ENCODE data around the gene MAD1L1.
"Not testable (repeated sequence)": the region's sequence is repeated elsewhere in the genome, so short reads cannot be mapped to it uniquely, and the experiment has no call there.

The MAD1L1 gene

GRCh38 chr7:1941464-1942242 lies 291.1 kb downstream of the MAD1L1 start:
- no peak for DNase-seq (ENCODE audit: low spot score)

- no peak for DNase-seq (ENCODE audit: low spot score)
These were observed 291.9 kb downstream of the MAD1L1 start for GRCh38 chr7:1940863-1941262.

DNA sequence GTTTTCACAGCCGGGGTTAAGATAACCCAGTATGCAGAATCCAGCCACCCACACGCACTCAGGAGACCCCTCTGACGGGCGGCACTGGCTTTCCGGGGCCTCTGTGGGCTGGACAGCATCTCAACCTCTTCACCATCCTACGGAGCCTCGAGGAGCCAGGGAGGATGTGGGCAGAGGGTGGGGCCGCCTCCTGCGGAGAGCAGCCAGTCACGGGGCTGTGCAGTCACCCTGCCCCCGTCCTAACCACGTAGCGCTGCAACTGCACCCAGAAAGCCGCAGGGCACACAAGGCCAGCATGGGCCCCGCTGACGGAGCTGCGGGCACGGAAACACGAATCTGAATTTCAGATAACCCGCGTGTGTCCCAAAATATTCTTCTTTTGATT lies 292.4 kb downstream of the MAD1L1 start:
- no peak for DNase-seq (ENCODE audit: low spot score)

DNA sequence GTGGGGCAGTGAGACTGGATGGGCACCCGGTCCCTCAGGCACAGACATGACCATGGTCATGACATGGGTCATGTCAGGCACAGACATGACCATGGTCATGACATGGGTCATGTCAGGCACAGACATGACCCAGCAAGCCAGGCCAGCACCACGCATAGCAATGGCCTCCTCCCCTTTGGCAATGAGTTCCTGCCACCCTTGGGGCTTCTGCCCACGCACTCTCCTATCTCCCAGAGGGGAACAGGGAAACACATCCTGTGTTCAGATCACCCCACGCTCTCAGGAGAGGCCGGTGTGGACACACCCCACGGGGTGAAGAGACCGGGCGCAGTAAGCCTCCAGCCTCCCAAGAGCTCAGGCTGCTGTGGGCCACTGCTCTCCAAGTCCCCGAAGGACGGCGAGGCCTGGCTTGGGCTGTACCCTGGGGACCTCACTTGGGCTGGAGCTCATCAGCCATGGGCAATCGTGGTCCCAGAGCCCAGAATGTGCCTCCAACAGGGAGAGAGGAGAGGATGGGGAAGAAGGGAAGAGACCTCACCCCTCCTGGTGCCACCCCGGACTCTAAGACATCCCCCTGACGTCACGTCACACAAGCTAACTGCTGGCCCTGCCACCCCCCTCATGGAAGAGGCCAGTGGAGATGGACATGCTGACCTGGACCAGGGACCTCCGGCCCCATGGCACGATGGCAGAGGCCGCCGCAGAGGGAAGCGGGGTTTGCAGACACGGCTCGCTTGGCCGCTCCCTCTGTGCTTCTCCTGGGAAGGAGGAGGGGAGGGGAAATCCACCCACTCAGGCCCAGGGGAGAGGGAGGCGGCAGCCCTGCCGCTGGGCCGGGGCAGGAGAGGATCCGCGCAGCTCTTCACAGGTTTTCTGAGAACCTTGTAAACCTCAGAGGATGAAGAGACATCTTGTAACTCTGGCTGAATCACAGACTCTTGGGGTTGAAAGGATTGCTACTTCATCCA lies 293.0 kb downstream of the MAD1L1 start:
- no peak for DNase-seq (ENCODE audit: low spot score)

- DNase-seq (ENCODE audit: low spot score), result no peak
These were observed 293.8 kb downstream of the MAD1L1 start for GRCh38 chr7:1938788-1939433.

- no peak for DNase-seq (ENCODE audit: low spot score)
These were observed 295.5 kb downstream of the MAD1L1 start for GRCh38 chr7:1937252-1937605.

DNA sequence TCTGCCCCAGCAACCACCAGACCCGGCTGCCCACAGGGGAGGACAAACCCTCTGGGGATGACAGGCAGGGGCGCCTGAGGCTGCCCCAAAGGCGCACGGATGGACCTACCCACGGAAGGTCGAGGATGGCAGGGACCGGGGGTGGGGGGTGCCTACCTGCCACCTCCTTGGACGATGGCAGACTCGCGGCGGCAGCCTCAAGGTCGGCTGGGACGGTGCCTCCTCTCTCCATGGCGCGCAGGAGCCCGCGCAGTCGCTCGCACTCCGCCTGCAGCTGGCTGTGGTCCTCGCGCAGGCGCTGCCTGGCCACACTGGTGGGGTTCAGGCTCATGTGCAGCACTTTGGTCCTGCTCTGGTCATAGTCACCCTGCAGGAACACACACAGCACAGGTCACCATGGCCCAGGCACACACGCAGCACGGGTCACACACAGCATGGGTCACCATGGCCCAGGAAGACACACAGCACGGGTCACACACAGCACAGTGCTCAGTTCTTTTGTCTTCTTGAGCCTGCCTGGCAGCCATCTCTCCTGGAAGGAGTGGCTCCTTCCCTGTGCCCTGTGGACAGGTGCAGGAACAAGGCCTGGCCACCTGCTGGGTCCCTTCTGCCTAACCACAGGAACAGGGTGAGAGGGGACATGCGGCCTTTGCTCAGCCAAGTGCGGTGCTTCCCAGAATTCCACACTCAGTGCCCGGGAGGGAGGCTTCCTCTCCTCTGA lies 296.1 kb downstream of the MAD1L1 start:
- no peak for DNase-seq (ENCODE audit: low spot score)

- DNase-seq (ENCODE audit: low spot score), result no peak
These were observed 296.8 kb downstream of the MAD1L1 start for GRCh38 chr7:1936006-1936310.

- DNase-seq (ENCODE audit: low spot score), result no peak
These were observed 297.4 kb downstream of the MAD1L1 start for GRCh38 chr7:1935176-1936005.

DNA sequence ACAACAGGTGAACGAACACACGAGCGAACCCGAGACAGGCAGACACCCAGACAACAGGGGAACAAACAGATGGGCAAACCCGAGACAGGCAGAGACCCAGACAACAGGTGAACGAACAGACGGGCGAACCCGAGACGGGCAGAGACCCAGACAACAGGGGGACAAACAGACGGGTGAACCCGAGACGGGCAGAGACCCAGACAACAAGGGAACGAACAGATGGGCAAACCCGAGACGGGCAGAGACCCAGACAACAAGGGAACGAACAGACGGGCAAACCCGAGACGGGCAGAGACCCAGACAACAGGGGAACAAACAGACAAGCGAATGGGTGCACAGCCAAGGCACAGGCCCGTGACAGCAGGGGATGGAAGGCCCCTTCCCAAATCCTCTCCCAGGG lies 298.0 kb downstream of the MAD1L1 start:
- no peak for DNase-seq (ENCODE audit: low spot score)

GRCh38 chr7:1934017-1934416 lies 298.7 kb downstream of the MAD1L1 start:
- no peak for DNase-seq (ENCODE audit: low spot score)

GRCh38 chr7:1933066-1933750 lies 299.5 kb downstream of the MAD1L1 start:
- no peak for DNase-seq (ENCODE audit: low spot score)

GRCh38 chr7:1931951-1932270 lies 300.8 kb downstream of the MAD1L1 start:
- DNase-seq (ENCODE audit: low spot score), result no peak

- DNase-seq (ENCODE audit: low spot score), result no peak
These were observed 301.3 kb downstream of the MAD1L1 start for GRCh38 chr7:1931256-1931950.

DNA sequence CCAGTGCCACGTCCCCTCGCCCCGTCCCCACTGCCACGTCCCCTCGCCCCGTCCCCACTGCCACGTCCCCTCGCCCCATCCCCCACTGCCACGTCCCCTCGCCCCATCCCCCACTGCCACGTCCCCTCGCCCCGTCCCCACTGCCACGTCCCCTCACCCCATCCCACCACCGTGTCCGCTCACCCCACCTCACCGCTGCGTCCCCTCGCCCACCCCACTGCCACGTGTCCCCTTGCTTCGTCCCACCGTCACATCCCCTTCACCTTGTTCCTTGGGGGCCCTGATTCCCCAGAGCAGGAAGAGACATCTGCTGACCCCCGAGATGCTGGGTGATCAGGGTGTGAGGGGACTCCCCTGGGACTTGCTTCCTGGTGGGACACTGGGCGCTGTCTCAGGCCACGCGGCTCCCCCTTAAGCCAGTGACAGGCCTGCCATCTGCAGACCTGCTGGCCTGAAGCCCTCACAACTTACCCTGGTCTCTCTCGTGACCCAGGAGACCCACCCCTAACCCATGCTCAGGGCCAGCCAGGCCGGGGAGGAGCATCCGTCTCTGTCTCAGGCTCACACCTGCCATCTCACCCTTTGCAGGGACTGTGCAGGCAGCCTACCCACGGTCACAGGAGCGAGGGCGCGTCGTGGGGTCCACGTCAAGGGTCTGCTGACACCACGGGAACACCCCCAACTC lies 302.2 kb downstream of the MAD1L1 start:
- no peak for DNase-seq (ENCODE audit: low spot score)

- DNase-seq (ENCODE audit: low spot score), result not testable (repeated sequence)
These were observed 303.3 kb downstream of the MAD1L1 start for GRCh38 chr7:1929349-1929925.

DNA sequence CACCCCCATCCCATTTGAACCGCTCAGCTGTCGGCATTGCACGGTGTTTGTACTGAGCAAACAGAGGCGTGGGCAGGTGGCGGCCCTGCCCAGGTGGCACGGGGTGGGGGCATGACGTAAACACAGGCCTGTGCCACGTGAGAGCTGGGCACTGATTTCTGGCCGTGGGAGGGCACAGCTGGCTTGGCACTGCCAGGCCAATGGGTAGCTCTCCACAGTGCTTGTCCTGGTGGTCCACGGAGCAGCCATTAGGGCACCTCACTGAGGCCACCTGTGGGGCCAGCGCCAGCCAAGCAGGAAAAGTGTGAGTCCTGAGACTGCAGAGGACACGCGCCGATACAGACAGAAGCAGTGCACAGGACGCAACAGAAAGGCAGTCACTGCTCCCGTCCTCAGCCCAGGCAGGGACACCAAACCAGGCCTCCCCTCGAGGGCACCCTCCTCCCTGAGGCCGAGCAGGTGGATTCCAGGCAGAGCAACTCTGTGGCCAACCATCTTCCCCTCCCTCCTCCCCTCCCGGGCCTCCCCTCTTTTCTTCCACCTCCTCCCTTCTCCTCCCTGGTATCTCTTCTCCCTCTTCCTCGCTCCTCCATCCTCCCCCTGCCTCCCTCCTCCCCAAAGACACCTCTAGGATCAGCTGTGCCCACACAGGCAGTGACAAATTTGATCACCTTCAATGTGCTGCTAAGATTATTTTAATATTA lies 303.9 kb downstream of the MAD1L1 start:
- DNase-seq (ENCODE audit: low spot score), result no peak

GRCh38 chr7:1927937-1928644 lies 304.7 kb downstream of the MAD1L1 start:
- DNase-seq (ENCODE audit: low spot score), result no peak

Data from left forelimb (tissue), 1 donor.